H9 (cell line): ENCODE results near the gene TEX2. TPM values are rescaled to one million over a fixed set of nuclear protein-coding genes. Genes with fewer than 3 reads are reported as not detected.

Source experiments
- DNase-seq: peaks from one replicate; pipeline ENCODE4 v3.0.0-alpha.2; 2017
- H2AFZ ChIP-seq: one replicate; pipeline ENCODE4 v1.6.1; 2013; ENCODE audit warnings: mild to moderate bottlenecking, low read length, control low read depth, moderate library complexity
- H2AK5ac ChIP-seq: 2 replicates; pipeline ENCODE4 v1.6.1; 2013; ENCODE audit warnings: low read length, control low read depth, mixed read lengths; ENCODE audit not compliant: insufficient read length
- H2BK120ac ChIP-seq: one replicate; pipeline ENCODE4 v1.6.1; 2013; ENCODE audit warnings: low read depth, mild to moderate bottlenecking, low read length, control low read depth, inconsistent platforms; ENCODE audit not compliant: poor library complexity, severe bottlenecking
- H2BK12ac ChIP-seq: 2 replicates; pipeline ENCODE4 v1.6.1; 2013; ENCODE audit warnings: low read length, control low read depth, mixed read lengths, low read depth; ENCODE audit not compliant: insufficient read length
- H2BK15ac ChIP-seq: 2 replicates; pipeline ENCODE4 v1.6.1; 2013; ENCODE audit warnings: low read depth, low read length, control low read depth
- H2BK20ac ChIP-seq: one replicate; pipeline ENCODE4 v1.6.1; 2013; ENCODE audit warnings: low read depth, mild to moderate bottlenecking, low read length, control low read depth, inconsistent platforms; ENCODE audit not compliant: poor library complexity, severe bottlenecking
- H2BK5ac ChIP-seq: 2 replicates; pipeline ENCODE4 v1.6.1; 2013; ENCODE audit warnings: low read length, control low read depth, mixed read lengths; ENCODE audit not compliant: insufficient read length
- H3K14ac ChIP-seq: 2 replicates; pipeline ENCODE4 v1.6.1; 2013; ENCODE audit warnings: low read length, control low read depth; ENCODE audit not compliant: insufficient read depth
- H3K18ac ChIP-seq: 2 replicates; pipeline ENCODE4 v1.6.1; 2013; ENCODE audit warnings: low read depth, mild to moderate bottlenecking, mixed read lengths, low read length, control low read depth; ENCODE audit not compliant: insufficient read length
- H3K23ac ChIP-seq: 2 replicates; pipeline ENCODE4 v1.6.1; 2013; ENCODE audit warnings: low read length, control low read depth, mixed read lengths, low read depth; ENCODE audit not compliant: insufficient read length
- H3K23me2 ChIP-seq: 2 replicates; pipeline ENCODE4 v1.6.1; 2013; ENCODE audit warnings: low read depth, mild to moderate bottlenecking, mixed read lengths, low read length, control low read depth; ENCODE audit not compliant: insufficient read length, poor library complexity, severe bottlenecking
- H3K27ac ChIP-seq: 2 replicates; pipeline ENCODE4 v1.5.1; 2013; ENCODE audit warnings: low read length, control low read depth, mixed read lengths, low read depth; ENCODE audit not compliant: insufficient read length
- H3K27me3 ChIP-seq: 2 replicates; pipeline ENCODE4 v1.6.1; 2013; ENCODE audit warnings: low read length, control low read depth, inconsistent platforms; ENCODE audit not compliant: insufficient read depth
- H3K4ac ChIP-seq: 2 replicates; pipeline ENCODE4 v1.6.1; 2013; ENCODE audit warnings: low read depth, mild to moderate bottlenecking, control low read depth, inconsistent platforms, low read length, moderate library complexity
- H3K4me1 ChIP-seq: 2 replicates; pipeline ENCODE4 v1.6.1; 2013; ENCODE audit warnings: low read length, control low read depth, inconsistent platforms; ENCODE audit not compliant: insufficient read depth
- H3K4me2 ChIP-seq: 2 replicates; pipeline ENCODE4 v1.6.1; 2013; ENCODE audit warnings: low read length, control low read depth, mixed read lengths; ENCODE audit not compliant: insufficient read length, insufficient read depth
- H3K56ac ChIP-seq: 2 replicates; pipeline ENCODE4 v1.6.1; 2013; ENCODE audit warnings: low read depth, mild to moderate bottlenecking, mixed read lengths, low read length, control low read depth; ENCODE audit not compliant: insufficient read length
- H3K79me1 ChIP-seq: 2 replicates; pipeline ENCODE4 v1.6.1; 2013; ENCODE audit warnings: low read depth, mild to moderate bottlenecking, moderate library complexity, low read length, control low read depth, inconsistent platforms; ENCODE audit not compliant: insufficient read depth, poor library complexity, severe bottlenecking
- H3K79me2 ChIP-seq: 2 replicates; pipeline ENCODE4 v1.6.1; 2013; ENCODE audit warnings: low read length, control low read depth, inconsistent platforms; ENCODE audit not compliant: insufficient read depth
- H3K9ac ChIP-seq: 2 replicates; pipeline ENCODE4 v1.6.1; 2013; ENCODE audit warnings: low read length, control low read depth, mixed read lengths; ENCODE audit not compliant: insufficient read length; ENCODE audit errors: extremely low read depth
- H3K9me3 ChIP-seq: one replicate; pipeline ENCODE4 v1.6.1; 2013; ENCODE audit warnings: low read depth, low read length, inconsistent platforms; ENCODE audit not compliant: control insufficient read depth
- H3T11ph ChIP-seq: one replicate; pipeline ENCODE4 v1.6.1; 2013; ENCODE audit warnings: mild to moderate bottlenecking, low read length, control low read depth, inconsistent platforms
- H4K20me1 ChIP-seq: one replicate; pipeline ENCODE4 v1.6.1; 2013; ENCODE audit not compliant: control insufficient read depth, insufficient read length, insufficient read depth
- H4K5ac ChIP-seq: 2 replicates; pipeline ENCODE4 v1.6.1; 2013; ENCODE audit warnings: low read depth, mild to moderate bottlenecking, mixed read lengths, low read length, control low read depth; ENCODE audit not compliant: insufficient read length
- H4K8ac ChIP-seq: replicated peaks from 2 replicates; pipeline ENCODE4 v1.6.1; 2013; ENCODE audit warnings: low read length, control low read depth, mixed read lengths, low read depth; ENCODE audit not compliant: insufficient read length
- H4K91ac ChIP-seq: 2 replicates; pipeline ENCODE4 v1.6.1; 2013; ENCODE audit warnings: low read depth, mild to moderate bottlenecking, moderate library complexity, mixed read lengths, low read length, control low read depth; ENCODE audit not compliant: insufficient read length
- H3K27ac Mint-ChIP-seq, 3 experiments: 2 replicates in 2 of 3; 3 replicates in 1 of 3; pipeline ENCODE4 v1.8.0; 2020 to 2021; ENCODE audit warnings: mixed read lengths in 3 of 3, mild to moderate bottlenecking in 1 of 3, moderate library complexity in 1 of 3
- H3K27me3 Mint-ChIP-seq: 2 replicates; pipeline ENCODE4 v1.8.0; 2021; ENCODE audit warnings: low read depth, mild to moderate bottlenecking, moderate library complexity, mixed read lengths
- H3K36me3 Mint-ChIP-seq, 3 experiments: 2 replicates in 2 of 3; 3 replicates in 1 of 3; pipeline ENCODE4 v1.8.0; 2020 to 2021; ENCODE audit warnings: low read depth in 3 of 3, mixed read lengths in 3 of 3; ENCODE audit not compliant: insufficient read depth in 1 of 3
- H3K4me1 Mint-ChIP-seq, 2 experiments: 2 replicates each; pipeline ENCODE4 v1.8.0; 2020; ENCODE audit warnings: mixed read lengths in 2 of 2
- H3K4me3 Mint-ChIP-seq, 2 experiments: 2 replicates in 1 of 2; 3 replicates in 1 of 2; pipeline ENCODE4 v1.8.0; 2020 to 2021; ENCODE audit warnings: mild to moderate bottlenecking in 2 of 2, mixed read lengths in 2 of 2, moderate library complexity in 1 of 2
- H3K9me3 Mint-ChIP-seq, 2 experiments: 2 replicates in 1 of 2; 3 replicates in 1 of 2; pipeline ENCODE4 v1.8.0; 2020; ENCODE audit warnings: mild to moderate bottlenecking in 2 of 2, mixed read lengths in 2 of 2, moderate library complexity in 1 of 2
- WGBS: extraction: QIAGEN DNeasy Blood & Tissue Kit; methylation state at CpG from one replicate; pipeline ENCODE4 v1.1.7; 2013; ENCODE audit warnings: missing lambda C conversion rate, low lambda C conversion rate, mixed read lengths; ENCODE audit not compliant: insufficient read length; ENCODE audit errors: extremely low coverage; 5-methylcytosine and 5-hydroxymethylcytosine counted together
- total RNA-seq: library from RNA; stranded (reverse); gene quantifications from 2 replicates; pipeline ENCODE4 v1.2.1, GENCODE V29; 2021
- TF ChIP-seq, protein P1 (sequence below): fragments of 200-600 bp; sonication (generic); conservative IDR thresholded peaks from 3 replicates; pipeline ENCODE4 v1.8.0; 2021; ENCODE audit warnings: antibody characterized with exemption, mild to moderate bottlenecking

The TEX2 gene
- total RNA-seq, 1 experiment from 2014 or later: 12.2 TPM

DNA sequence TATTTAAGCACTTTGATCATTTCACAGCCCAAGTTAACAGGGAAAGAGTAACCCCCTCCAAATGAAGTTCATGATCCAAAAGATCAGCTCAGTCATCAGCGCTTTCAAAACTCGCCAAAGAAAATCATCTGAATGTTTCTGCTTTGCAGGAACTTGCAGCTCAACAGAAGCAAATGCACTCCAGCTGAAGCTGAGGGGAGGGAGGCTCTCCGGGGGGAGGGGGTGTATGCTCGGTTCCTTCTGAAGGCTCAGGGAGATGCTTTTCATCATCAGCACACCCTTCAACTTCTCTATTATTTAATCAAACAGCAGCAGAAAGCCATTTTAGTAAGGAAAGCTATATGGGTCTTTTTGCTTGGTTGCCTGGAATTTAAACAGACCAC is 108.8 kb downstream of the TEX2 start:
- Histone ChIP-seq H3T11ph (no peak overlapping the region), H3K27me3 (no peaks in the 10 kb centered on the region), H2BK15ac (no peak overlapping the region), H2BK120ac (no peak overlapping the region), H3K23ac (no peak overlapping the region), H2BK20ac (no peak overlapping the region), H4K5ac (no peak overlapping the region), H2AFZ (no peak overlapping the region), H3K4me1 (peaks cover 3% of the 10 kb centered on the region; the same call in 1 of the 2 replicates), H3K18ac (no peak overlapping the region), H3K79me2 (no peaks in the 10 kb centered on the region), H2BK12ac (no peak overlapping the region), H3K9ac (no peak overlapping the region), H4K8ac (no peak overlapping the region), H3K4ac (no peak overlapping the region), H4K20me1 (no peaks in the 10 kb centered on the region), H3K9me3 (no peaks in the 10 kb centered on the region), H3K79me1 (no peaks in the 10 kb centered on the region), H3K56ac (no peak overlapping the region), H3K23me2 (no peaks in the 10 kb centered on the region), H2AK5ac (no peak overlapping the region), H3K14ac (no peak overlapping the region), H3K4me2 (no peak overlapping the region), H4K91ac (no peak overlapping the region), H2BK5ac (no peak overlapping the region), H3K27ac (no peak overlapping the region)
- TF ChIP-seq, protein P1, sequence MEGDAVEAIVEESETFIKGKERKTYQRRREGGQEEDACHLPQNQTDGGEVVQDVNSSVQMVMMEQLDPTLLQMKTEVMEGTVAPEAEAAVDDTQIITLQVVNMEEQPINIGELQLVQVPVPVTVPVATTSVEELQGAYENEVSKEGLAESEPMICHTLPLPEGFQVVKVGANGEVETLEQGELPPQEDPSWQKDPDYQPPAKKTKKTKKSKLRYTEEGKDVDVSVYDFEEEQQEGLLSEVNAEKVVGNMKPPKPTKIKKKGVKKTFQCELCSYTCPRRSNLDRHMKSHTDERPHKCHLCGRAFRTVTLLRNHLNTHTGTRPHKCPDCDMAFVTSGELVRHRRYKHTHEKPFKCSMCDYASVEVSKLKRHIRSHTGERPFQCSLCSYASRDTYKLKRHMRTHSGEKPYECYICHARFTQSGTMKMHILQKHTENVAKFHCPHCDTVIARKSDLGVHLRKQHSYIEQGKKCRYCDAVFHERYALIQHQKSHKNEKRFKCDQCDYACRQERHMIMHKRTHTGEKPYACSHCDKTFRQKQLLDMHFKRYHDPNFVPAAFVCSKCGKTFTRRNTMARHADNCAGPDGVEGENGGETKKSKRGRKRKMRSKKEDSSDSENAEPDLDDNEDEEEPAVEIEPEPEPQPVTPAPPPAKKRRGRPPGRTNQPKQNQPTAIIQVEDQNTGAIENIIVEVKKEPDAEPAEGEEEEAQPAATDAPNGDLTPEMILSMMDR: no peak
- no peak overlapping the region for H3K4me3 Mint-ChIP-seq
- DNase-seq: no peak
- H3K9me3 Mint-ChIP-seq: no peaks in the 10 kb centered on the region
- H3K4me1 Mint-ChIP-seq: peaks cover 24 to 27% of the 10 kb centered on the region in 2 experiments
- H3K36me3 Mint-ChIP-seq: peaks cover 0 to 17% (median 2%) of the 10 kb centered on the region in 3 experiments; a peak in 4 of 7 replicates
- WGBS: no CpG with 5 or more reads among the region's 4 CpGs
- H3K27ac Mint-ChIP-seq: peak overlapping the region in 1 of 3 experiments; percentile 83; a peak in 2 of 7 replicates
- H3K27me3 Mint-ChIP-seq: no peaks in the 10 kb centered on the region
